ENCODE results near the gene WRAP73.

The WRAP73 gene

DNA sequence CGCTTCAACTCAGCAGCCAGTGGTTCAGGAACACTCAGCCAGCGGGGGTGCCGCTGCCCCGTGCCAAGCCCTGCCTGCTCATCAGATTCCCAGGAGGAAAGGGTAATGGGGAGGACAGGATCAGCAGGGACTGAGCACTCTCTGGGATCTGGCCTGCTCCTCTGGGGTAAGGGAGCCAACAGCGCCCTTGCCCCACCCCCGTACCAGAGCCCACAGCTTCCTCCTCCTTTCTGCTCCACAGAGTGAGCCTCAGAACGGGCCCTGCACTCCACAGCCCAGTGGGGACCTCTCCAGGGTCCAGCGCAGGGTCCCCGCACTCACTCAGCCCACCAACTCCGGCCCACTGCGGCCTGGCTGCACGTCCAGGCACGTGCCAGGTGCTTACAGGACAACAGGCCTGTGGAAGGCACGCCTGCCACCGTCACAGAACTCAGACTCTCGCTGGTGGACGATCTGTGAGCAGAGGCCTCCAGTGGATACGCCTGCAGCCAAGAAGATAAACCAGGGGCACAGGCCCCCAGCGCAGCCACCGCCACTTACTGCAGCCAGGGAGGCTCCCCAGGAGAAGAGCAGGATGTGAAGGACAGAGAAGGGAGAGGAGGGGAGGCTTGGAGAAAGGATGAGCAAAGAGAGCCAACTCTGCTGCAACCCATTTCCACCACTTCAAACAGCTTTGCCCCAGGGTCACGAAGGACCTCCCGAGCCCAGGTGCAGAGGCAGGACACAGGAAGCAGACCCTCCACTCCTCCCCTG is 40.7 kb downstream of the WRAP73 start:
- DNase-seq = no peak

DNA sequence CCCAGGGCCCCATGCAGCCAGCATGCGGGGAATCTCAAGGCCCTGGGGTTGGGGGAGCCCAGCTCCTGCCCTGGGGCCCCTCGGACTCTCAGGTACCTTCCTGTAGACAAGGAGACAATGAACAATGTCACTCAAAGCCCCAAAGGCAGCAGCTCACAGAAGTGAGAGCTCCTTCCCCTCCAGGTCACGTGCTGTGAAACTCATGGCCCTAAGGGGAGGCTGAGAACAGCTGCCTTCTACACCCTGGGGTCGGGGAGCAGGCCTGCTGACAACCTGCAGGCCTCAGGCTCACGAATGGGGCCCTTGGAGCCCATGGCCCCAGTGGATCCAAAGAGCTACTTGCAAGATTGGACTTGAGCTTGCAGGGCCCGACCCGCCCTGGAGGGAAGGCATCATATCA is 41.7 kb downstream of the WRAP73 start:
- DNase-seq = no peak

DNA sequence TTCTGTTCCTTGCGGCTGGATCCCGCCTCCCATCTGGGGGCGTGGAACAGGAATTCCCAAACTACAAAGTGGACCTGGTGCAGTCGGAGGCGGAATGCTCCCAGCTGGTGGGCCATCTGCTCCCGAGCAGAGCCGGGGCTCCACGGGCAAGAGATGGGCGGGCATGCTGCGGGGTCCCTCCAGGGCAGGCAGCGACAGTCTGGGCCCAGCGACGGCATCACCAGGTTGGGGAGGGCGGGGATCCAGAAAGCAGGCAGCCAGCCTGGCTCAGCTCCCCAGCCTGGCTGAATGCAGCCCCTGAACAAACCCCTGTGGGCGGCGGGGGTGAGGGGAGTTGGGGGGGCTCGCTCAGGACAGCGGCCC is 42.2 kb downstream of the WRAP73 start:
- DNase-seq = peak; percentile 77

- no peak for DNase-seq
Observed at GRCh38 chr1:3606779-3607702, 42.9 kb downstream of the WRAP73 start.

GRCh38 chr1:3604997-3605823 is 44.7 kb downstream of the WRAP73 start:
- no peak for DNase-seq

DNA sequence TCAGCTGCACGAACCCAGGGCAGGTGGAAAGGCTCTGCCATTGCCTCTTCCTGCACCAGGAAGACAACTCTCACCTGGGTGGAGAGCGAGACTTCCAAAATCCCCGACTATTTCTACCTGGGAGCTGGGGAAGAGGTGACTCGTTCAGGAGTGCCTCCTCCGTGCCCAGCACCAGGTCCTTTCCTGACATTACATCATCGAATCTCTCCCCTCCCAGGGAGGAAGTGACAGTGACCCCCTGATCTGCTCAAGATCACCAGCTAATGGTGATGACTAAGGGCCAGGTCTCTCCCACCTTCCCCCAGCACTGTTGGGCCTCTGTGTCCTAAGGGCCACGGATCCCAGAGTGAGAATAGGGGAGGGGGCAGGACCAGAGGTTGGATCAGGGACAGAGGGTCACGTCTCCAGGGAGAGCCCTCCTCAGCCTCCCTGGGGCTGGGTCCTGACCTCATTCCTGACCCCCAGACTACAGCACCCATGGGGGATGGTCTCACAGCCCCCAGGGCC is 45.4 kb downstream of the WRAP73 start:
- DNase-seq = no peak

GRCh38 chr1:3603571-3604467 is 46.1 kb downstream of the WRAP73 start:
- no peak for DNase-seq

DNA sequence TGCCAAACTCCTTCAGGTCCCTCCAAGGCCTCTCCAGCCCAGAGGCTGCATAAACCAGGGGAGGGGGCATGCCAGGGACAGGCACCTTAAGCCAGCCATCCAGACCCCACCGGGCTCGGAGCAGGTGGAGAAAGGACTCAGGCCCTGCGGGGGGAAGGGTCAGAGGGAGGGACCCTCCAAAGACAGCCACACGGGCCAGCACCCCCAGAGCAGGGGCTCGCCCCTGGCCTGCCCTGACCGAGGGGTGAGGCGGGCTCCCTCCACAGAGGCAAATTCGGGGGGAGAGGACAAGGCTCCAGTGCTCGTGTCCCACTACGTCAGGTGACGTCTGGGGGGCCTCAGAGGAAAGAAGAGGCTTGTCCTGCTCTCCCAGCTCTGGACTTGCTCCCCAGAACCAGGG is 46.7 kb downstream of the WRAP73 start:
- no peak for DNase-seq

DNA sequence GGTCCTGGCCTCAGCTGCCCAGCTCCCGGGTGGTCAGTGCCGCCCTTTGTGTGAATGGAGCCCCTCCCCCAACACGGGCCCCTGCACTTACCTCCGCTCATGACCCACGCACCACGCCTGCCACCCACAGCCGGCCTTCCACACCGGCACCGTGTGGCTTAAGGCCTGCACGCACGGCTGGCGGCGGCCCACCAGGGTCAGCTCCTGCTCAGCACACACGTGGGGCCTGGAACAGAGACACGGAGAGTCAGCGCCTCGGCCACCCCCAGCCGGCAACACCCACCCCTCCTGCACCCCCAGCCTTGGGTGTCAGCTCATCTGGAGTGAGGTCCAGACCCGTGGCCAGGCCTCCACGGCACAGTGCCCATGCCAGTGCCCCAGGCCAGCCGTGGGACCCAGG is 47.5 kb downstream of the WRAP73 start:
- no peak for DNase-seq

- no peak for DNase-seq
Observed at GRCh38 chr1:3601743-3602142, 48.2 kb downstream of the WRAP73 start.

DNA sequence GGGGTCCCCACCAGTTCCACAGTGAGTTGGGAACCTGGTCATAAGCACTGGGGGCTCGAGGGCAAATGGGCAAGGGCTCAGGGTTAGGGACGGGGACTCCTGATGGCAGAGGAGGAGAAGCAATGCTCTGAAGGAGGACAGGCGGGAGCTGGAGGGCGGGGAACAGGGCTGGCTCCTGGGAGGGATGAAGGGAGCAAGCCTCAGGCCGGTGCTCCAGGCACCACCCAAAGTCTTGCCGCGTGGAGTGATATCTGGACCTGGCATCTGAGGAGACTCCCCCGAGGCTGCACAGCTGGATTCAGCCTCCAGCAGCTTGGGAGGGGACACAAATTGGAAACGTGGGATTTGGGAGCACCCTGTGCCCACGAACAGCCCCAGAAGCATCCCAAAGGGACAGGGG is 49.5 kb downstream of the WRAP73 start:
- DNase-seq = no peak

GRCh38 chr1:3599816-3600215 is 50.1 kb downstream of the WRAP73 start:
- no peak for DNase-seq

- no peak for DNase-seq
Observed at GRCh38 chr1:3599286-3599811, 50.6 kb downstream of the WRAP73 start.

- no peak for DNase-seq
Observed at GRCh38 chr1:3598522-3599285, 51.2 kb downstream of the WRAP73 start.

GRCh38 chr1:3598051-3598491 is 51.8 kb downstream of the WRAP73 start:
- no peak for DNase-seq

DNA sequence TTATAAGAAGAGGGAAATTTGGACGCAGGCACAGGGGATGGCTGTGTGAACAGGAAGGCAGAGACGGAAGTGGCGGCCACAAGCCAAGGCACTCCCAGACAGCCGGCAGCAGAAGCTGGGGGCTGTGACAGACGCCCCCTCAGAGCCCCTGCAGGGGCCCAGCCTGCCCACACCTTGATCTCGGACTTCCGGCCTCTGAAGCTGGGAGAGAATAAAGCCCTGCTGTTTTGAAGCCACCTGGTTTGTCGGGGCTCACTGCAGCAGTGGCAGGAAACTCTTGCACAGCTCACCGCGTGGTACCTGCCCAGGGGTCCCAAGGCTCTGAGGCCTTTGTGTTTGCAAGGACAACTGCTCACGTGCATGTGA is 52.3 kb downstream of the WRAP73 start:
- no peak for DNase-seq

DNA sequence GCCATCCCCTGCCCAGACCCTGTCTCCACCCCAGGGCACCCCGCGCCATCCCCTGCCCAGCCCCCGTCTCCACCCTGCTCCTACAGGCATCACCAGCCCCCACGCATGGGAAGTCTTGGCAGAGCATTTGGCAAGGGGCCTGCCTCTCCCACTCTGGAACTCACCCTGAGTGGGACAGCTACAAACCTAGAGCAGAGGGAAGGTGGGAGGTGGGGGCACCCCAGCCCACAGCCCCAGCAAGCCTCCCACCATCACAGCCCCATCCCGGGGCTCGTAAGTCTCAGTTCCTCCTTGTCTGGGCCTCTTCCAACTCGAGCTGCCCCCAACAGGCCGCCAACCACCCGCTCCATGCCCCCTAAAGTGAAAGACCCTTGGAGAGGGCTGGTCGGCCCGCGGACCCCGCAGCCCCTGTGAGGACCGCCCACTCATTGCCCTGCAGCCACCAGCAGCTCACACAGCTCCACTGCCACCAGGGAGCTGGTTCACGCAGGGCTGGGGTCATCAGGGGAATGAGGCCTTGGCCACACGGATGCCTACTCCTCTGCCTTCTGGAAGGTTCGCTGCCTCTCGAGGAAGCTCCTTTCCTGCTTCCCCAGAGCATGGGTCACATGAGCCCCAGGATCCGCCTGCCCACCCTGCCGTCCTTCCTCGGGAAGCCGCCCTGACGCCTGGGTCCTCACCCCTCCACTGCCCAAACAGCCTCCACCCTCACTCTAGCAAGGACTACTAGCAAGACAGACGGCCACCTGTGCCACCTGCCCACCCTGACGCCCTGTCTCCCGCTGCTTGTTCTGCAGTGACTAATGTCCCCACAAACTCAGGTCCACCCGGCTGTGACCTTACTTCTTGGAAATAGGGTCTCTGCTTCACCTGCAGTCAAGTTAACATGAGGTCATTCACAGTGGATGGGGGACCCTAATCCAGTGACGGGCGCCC is 53.0 kb downstream of the WRAP73 start:
- DNase-seq = no peak

DNA sequence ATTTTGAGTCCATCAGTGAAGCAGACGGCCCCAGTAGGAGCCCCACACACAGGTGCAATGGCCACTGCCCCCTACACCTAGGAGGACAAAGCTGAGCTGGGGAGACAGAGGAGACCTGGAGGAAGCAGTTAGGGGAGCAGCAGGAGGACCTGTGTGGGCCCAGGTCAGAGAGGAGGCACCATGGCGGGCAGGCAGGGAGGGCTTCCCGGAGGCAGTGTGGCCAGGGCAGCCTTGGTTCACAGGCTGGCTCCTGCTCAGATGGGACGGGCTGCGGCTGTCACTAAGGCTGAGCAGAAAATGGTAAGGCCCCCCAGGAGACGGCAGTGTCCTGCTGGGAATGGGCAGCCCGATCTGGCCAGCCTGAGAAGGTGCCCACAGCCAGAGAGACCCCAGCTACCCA is 54.0 kb downstream of the WRAP73 start:
- DNase-seq = no peak

- no peak for DNase-seq
Observed at GRCh38 chr1:3594706-3595377, 55.1 kb downstream of the WRAP73 start.
